NK-92 (cell line): ENCODE measurements around the gene PPP1R36.

Experiments used
- DNase-seq: peaks from one replicate; lab custom pipeline; 2025; ENCODE audit not compliant: unreplicated experiment; lab: John Stamatoyannopoulos, UW

PPP1R36 gene, protein sequence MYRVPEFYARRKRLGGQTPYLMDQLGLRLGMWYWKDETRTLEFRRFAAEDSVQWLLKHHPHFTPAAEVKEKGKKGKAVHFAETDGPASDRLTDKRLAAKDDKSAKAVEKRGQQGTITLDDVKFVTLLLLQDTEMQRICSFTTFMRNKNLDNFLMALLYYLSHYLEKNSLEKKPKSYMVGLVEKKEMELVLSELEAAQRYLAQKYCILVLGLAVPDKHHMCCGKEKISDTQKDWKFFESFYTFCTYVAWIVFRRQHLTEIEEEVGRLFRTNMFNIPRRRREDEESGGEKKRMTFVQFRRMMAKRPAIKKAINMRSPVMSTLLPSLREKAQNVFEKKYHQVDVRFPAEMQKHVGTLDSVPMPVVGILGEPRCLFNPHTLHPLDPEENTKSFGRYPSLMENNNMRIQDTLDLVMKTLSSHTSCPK

GRCh38 chr14:64549791-64550620, at the start of gene PPP1R36:
TSS of gene PPP1R36 (plus strand) at chr14:64549961. CDS start at chr14:64549998, 37 bp downstream.
- no peak for DNase-seq

- no peak for DNase-seq
Observed at GRCh38 chr14:64500088-64500487, 49.7 kb upstream of the PPP1R36 start.

GRCh38 chr14:64501411-64502171, 48.2 kb upstream of the PPP1R36 start:
- DNase-seq = no peak

DNA sequence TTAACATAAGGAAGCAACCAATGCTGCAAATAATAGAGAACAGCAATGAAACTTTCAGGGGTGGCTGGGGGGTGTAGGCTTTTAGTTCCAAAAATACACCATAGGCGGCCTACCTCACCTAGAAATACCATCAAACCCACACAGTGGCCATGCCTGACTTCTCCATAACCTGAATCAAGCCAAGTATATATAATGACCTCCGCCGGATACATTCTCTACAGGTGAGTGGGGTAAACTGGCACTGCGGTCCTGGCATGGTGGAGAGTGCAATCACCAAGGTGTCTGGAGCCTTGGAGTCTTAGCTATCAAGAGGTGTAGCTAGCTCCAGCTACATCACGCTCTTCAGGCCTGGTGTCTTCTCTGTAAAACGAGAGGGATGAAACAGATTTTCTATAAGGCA, 47.3 kb upstream of the PPP1R36 start:
- no peak for DNase-seq

DNA sequence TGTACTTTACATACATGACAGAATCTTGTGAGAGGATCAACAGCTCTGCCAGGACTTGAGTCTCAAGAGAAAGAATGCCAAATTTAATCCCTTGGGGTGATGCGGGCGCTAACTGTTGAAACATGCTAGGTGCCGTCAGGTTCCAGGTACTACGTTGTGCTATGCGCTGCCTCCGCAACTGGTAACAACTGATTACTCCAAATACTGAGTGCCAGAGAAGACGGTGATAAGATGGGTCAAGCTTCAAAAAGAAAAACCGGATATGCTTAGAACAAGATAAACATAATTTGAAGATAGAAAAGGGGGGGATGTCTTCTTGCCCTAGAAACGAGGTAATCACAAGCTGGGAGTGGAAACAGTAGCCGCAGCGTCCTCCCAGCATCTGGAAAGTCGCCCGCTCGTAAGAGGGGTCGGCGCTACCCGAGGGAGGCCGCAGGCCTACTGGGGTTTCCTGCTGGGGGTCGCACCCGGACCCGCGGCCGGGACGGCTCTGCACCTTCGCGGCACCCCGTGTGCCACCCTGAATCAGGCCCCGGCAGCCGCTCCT, 46.8 kb upstream of the PPP1R36 start:
- no peak for DNase-seq

GRCh38 chr14:64503434-64504309, 46.1 kb upstream of the PPP1R36 start, which contains the start of gene ZBTB25:
TSS of gene ZBTB25 (minus strand) at chr14:64503838. CDS start at chr14:64490533, 13,305 bp downstream.
- peak; percentile 82 for DNase-seq

GRCh38 chr14:64504310-64504896, 45.4 kb upstream of the PPP1R36 start, which contains the start of gene ZBTB1:
TSS of gene ZBTB1 (plus strand) at chr14:64504770. CDS start at chr14:64521505, 16,735 bp downstream.
- peak; percentile 27 for DNase-seq

DNA sequence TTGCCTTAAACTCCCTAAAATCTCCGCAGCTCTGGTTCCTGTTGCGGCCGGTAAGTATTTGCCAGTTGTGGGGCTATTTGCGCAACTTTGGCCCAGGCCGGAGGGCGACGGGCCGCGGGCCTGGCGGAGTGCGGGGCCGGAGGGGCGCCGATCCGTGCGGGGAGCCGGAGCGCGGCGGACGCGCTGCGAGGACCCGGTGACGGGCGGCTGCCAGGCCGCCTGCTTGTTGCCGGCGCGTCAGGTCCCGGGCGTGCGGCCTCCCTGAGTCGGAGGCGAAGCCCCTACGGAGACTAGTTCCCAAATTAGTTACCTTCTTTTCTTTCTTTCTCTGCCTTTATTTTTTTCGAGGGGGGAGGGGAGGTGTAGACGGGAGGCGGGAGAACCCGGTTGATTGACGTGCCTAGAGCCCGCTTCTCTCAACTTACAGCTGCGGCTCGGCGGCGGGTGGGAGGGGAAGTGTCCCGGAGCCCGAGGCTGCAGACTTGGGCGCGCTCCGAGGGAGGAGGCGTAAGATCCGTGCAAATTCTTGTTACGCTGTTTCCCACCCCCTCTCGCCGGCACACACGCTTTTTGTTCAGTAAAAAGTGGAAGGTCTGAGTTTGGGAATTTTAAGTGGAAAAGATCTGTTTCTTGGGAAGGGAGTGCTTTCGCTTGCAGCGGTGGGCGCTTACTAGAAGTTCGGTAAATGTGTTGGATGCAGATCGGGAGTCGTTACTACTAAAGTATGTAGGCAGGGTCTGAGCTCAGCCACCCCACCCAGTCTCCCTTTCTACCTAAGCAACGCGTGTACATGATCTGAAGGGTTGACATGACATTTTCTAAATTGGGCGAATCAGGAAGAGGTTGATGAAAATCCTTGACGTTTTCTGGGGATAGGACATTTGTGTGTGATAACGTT, 44.6 kb upstream of the PPP1R36 start:
- DNase-seq = no peak

DNA sequence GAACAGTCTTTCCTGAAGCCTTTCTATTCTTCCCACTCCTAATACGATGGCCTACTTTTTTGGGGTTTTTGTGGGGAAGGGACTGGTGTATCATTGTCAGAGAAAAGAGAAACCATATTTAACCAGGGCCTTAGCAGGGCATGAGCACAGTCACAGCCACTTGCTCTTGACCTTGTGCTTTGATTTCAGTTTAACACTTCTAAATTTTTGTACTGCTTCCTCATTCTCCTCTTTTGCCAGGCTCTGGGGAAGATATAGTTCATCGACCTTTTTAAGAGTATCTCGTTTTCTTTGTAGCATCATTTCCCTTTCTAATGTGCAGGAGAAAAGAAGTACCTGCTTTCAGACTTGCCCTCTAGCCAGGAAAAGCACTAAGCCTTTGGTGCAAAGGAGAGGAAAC, 43.0 kb upstream of the PPP1R36 start:
- DNase-seq = no peak

DNA sequence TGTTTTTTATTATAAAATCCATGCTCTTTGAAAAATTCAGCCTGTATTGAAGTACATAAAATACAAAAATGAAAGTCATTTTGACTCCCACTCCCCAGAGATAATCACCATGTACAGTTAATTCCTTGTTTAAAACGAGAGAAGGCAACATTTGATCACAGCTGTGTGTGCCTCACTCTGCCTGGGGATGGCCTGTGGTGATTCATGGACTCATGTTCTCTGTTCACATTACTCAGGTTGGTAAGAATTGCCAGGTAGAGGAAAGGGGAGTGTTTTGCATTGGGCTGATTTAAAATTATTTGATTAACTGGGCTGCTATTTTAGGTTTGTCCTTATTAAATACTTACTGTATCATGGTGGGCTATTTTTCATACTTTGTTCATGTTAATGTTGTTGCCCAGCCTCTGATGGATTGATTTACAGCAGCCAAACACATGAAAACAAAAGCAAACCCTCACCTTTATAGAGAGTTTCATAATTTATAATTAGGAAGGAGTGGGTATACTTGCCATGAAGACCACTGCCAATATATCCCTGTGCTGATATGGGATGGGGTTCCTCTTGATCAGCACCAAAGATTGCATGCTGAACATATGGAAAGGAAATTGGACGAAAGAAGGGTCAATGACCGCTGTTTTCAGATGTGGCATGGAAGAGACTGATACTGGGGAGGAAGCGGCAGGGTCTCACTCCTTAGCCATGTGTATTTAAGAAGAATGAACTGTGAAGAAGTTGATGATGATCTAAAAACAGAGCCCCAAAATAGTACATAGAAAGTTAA, 42.2 kb upstream of the PPP1R36 start:
- DNase-seq = no peak

DNA sequence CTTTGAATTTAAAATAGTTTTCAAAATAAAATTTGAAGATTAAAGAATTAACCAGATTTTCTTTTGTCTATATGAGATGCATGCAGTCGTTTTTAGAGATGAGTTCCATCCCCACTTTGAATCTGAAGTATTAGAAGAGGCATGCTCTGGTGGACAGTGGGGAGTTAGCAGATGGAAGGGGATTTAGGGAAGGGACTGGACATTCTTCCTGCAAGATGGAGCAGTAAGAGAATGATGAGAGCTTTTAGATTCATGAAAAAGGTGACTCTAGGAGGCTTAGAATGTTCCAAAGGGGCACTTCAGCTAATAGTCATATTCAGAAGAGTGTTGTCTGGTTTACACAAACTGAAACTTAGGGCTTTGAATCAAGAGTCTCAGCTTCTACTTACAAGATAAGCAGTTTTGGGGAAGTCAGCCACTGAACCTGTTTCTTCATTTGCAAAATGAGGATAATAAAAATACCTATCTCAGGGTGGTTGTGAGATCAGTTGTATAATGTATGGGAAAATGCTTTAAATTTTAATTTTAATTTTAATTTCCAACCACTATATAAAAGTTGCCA, 41.5 kb upstream of the PPP1R36 start:
- no peak for DNase-seq

DNA sequence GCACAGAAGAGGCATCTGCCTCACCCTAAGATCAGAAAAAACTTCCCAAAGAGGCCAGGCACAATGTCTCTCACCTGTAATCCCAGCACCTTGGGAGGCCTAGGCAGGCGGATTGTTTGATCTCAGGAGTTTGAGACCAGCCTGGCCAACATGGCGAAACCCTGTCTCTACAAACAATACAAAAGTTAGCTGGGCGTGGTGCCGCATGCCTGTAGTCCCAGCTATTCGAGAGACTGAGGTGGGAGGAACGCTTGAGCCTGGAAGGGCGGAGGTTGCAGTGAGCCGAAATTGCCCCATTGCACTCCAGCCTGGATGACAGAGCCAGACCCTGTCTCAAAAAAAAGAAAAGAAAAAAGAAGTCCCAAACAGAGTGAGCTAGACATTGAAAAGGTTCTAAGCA, 40.7 kb upstream of the PPP1R36 start:
- DNase-seq = no peak

DNA sequence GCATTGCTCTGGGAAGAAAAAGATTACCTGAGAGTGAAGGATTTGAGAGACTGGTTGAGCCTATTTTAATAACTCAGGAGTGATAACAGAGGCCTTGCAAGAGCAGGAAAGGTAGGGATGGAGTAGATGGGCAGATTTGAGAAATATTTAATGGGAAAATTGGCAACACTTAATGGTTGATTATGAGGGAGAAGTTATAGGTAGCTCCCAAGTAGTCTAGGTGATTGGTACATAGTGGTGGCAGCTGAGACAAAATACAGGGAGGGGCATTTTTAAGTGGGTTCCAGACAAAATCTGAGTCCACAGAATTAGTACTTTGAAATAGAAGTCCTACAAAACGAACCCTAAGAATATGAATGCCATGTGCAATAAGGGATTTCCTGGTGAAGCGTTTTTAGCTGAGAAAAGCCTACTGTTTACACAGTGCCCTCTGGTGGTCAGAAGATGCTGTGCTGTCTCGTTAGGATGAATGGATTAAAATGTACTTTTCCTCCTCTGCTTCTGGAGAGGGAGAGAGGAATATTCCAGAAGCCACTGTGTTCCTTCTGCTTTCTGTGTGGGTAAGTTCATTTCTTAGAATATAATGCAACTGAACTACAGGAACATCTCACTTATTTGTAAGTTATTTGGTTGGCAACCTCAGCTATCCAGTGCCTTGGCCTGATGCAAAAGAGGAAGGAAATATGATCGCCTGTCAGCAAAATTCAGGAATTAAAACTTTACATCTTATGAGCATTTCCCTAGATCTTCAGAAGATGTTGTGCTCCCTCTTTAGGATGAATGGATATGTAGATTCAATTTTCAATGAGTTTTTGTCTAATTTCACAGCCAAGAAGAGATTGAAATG, 38.7 kb upstream of the PPP1R36 start:
- DNase-seq = peak; percentile 19

DNA sequence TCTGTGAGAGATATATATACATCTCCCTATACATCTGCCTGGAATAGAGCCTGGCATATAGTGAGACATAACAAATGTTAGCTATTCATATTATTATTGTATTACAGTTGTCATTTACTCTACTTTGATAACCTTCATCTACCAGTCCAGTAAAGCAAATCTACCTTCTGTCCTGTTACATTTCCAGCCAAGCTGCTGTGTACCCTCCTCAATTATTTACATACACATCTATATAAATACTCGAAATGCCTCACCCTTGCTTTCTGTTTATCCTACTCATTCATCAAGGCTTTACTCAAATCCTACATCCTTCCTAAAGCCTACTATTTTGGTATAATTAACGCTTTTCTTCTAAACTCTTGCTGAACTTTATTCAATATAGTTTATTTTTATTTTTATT, 36.5 kb upstream of the PPP1R36 start:
- DNase-seq = no peak

- no peak for DNase-seq
Observed at GRCh38 chr14:64515053-64515452, 34.7 kb upstream of the PPP1R36 start.

DNA sequence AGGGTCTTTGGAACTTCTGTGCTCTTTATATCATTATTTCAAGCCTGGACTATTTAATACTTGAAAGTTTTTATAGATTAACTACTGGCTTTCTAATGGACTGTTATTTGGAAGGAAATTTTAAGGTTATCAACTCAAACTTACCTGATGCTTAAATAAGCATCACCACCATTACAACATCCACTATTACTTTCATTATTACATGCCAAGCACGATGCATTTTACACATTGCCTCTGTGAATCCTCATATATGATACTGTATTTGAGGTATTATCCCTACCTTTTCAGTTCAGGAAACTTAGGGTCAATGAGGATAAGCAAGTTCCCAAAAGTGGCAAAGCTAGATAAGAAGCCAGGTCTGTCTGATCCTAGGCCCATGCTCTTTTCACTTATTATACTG, 32.8 kb upstream of the PPP1R36 start:
- DNase-seq = no peak
